Fibroblast of villous mesenchyme (primary cell): Measurements from ENCODE around the gene E4F1. TPM values are rescaled to one million over a fixed set of nuclear protein-coding genes. Genes with fewer than 3 reads are reported as not detected.
A peak's percentile ranks its signal among the peaks of the same experiment; 100 is the strongest.

Experiments
- DNase-seq: peaks from one replicate; pipeline ENCODE4 v3.0.0-alpha.2; 2010; ENCODE audit warnings: low read depth
- H3K4me3 ChIP-seq: 2 replicates; pipeline ENCODE4 v1.5.1; 2011; ENCODE audit warnings: low read depth, mild to moderate bottlenecking, low read length
- total RNA-seq: library from RNA; depleted of rRNA; stranded (reverse); fragments of >200 nt; gene quantifications from 2 replicates; pipeline ENCODE4 v1.2.3, GENCODE V29; 2012
- TF ChIP-seq, protein P1 (sequence below): IDR thresholded peaks from 2 replicates; pipeline ENCODE4 v1.5.1; 2012; ENCODE audit warnings: low read depth, mild to moderate bottlenecking, low read length; ENCODE audit not compliant: insufficient read depth

Gene E4F1
- total RNA-seq, 1 donor: 25.9 TPM

DNA sequence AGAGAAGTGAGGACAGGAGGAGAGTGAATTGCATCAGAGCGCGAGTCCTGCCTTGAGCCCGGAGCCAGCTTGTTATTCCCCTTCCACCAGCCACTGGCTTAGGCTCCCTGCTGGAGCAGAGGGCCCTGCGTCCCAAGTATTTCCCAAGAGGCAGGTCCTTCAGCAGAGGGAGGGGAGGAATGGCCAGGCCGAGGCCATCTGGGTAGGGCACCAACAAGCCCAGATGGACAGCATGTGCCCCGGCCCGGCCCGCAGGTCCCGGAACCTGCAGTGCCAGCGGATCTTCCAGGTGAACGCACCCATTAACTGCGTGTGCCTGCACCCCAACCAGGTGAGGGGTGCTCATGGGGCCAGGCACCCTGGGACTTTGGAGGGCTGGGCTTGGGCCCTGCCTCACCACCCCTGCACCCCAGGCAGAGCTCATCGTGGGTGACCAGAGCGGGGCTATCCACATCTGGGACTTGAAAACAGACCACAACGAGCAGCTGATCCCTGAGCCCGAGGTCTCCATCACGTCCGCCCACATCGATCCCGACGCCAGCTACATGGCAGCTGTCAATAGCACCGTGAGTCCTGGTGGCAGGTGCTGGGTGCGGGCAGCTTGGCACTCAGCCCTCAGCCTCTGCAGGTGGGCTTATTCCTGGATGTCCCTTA lies 16.5 kb upstream of the E4F1 start:
- DNase-seq: peak; percentile 13
- TF ChIP-seq, protein P1, sequence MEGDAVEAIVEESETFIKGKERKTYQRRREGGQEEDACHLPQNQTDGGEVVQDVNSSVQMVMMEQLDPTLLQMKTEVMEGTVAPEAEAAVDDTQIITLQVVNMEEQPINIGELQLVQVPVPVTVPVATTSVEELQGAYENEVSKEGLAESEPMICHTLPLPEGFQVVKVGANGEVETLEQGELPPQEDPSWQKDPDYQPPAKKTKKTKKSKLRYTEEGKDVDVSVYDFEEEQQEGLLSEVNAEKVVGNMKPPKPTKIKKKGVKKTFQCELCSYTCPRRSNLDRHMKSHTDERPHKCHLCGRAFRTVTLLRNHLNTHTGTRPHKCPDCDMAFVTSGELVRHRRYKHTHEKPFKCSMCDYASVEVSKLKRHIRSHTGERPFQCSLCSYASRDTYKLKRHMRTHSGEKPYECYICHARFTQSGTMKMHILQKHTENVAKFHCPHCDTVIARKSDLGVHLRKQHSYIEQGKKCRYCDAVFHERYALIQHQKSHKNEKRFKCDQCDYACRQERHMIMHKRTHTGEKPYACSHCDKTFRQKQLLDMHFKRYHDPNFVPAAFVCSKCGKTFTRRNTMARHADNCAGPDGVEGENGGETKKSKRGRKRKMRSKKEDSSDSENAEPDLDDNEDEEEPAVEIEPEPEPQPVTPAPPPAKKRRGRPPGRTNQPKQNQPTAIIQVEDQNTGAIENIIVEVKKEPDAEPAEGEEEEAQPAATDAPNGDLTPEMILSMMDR: no peak
- no peak overlapping the region for H3K4me3 ChIP-seq

DNA sequence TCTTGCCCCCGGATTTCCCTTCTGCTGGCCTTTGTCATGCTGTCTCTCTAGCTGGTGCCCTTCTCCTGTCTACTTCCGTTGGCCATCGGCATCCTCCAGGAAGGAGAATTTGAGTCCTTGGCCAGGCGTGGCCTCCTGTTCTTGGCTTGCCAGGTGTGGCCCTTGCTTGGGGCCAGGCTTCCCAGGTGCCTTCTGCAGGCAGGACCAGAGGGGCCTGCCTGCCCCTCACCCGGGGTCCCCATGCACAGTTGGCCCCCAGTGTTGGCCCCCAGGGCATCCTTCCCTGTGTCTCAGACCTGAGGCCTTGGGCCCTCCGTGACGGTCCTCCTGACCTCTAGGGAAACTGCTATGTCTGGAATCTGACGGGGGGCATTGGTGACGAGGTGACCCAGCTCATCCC lies 15.5 kb upstream of the E4F1 start:
- DNase-seq: no peak
- TF ChIP-seq, protein P1: no peak
- no peak overlapping the region for H3K4me3 ChIP-seq

DNA sequence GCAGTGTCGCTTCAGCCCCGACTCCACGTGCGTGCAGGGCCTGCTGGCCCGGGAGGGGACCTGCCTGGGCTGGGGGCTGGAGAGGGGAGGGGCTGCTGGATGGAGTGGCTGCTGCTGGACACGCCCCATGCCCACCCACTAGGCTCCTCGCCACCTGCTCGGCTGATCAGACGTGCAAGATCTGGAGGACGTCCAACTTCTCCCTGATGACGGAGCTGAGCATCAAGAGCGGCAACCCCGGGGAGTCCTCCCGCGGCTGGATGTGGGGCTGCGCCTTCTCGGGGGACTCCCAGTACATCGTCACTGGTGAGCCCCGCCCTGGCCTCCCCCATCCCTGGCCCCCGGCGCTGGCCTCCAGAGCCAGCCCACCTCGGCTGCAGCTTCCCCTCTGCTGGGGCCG lies 15.1 kb upstream of the E4F1 start:
- no peak overlapping the region for H3K4me3 ChIP-seq
- DNase-seq: no peak
- TF ChIP-seq, protein P1: no peak

DNA sequence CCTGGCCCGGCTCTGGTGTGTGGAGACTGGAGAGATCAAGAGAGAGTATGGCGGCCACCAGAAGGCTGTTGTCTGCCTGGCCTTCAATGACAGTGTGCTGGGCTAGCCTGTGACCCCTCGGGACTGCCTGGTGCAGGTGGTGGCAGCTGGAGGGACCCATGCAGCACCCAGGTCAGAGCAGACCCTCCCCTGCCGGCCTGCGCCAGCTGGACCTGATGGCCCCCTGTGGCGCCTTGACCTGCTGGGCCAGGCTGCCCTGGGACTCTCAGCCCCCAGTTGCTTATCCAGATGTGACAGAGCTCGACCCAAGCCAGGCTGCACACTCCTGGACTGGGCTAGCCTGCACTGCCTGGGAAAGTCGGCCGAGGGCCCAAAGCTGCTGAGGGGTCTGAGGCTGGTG lies 14.6 kb upstream of the E4F1 start:
- H3K4me3 ChIP-seq: no peak overlapping the region
- DNase-seq: no peak
- TF ChIP-seq, protein P1: no peak

DNA sequence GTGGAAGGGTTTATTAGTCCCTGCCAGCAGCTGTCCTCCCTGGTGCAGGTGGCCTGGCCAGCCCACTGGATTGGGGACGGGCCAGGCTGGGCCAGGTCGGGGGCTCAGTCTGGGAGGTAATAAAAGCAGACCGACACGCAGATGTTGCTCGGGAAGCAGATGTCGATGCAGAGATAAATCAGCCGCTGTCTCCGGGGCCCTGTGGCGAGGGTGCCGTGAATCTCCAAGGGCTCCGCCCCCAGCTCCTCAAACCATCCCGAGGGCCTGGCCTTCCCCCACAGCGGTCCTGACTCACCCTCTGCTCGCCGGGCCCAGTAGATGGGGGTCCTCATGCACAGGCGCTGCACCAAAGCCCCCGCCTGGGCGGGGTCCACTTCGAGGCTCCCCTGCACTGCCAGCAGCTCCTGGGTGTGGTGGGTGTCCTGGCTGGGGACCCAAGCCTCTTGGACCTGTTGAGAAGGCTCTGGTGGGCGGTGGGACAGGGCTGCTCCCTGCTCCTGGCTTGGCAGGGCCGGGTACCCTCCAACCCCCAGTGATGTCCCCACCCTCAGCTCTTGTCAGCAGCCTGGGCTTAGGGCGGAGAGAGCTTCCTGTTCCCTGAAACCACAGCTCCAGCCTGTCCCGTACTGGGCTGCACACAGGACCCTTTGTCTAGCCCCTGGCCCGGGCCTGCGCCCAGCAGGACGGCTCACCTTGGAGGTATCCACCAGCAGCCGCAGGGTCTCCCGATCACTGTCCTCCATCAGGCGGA lies 14.0 kb upstream of the E4F1 start:
- no peak overlapping the region for H3K4me3 ChIP-seq
- DNase-seq: no peak
- TF ChIP-seq, protein P1: no peak

DNA sequence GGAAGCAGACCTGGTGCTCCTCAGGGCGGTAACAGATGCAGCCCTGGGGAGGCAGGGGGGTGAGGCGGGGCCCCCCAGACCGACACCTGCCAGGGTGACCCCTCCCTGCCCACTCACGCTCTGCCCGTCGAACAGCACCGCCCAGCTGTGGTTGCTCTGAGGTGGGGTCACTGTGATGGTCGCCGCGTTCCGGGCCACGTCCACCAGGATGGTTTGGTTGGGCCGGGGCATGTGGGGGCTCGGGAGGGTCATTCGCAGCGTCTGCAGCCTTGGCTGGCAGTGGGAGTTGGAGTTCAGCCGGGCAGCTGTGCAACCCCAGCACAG lies 13.4 kb upstream of the E4F1 start:
- DNase-seq: no peak
- H3K4me3 ChIP-seq: no peak overlapping the region
- TF ChIP-seq, protein P1: no peak
